GM19240 (cell line): Measurements from ENCODE around the gene PDE3A.

Source experiments
- DNase-seq: peaks from one replicate; pipeline ENCODE4 v3.0.0; 2011; ENCODE audit warnings: low spot score; ENCODE audit not compliant: insufficient read length

Gene PDE3A

GRCh38 chr12:20421421-20421820 is 53.1 kb downstream of the PDE3A start:
- no peak for DNase-seq

GRCh38 chr12:20423557-20423956 is 55.2 kb downstream of the PDE3A start:
- DNase-seq, result no peak

- no peak for DNase-seq
Measured at GRCh38 chr12:20424841-20425240, 56.5 kb downstream of the PDE3A start.

- DNase-seq, result no peak
Measured at GRCh38 chr12:20426191-20426590, 57.9 kb downstream of the PDE3A start.

- DNase-seq, result no peak
Measured at GRCh38 chr12:20426957-20427356, 58.6 kb downstream of the PDE3A start.

- DNase-seq, result no peak
Measured at GRCh38 chr12:20429852-20430251, 61.5 kb downstream of the PDE3A start.

- no peak for DNase-seq
Measured at GRCh38 chr12:20432290-20432689, 64.0 kb downstream of the PDE3A start.

GRCh38 chr12:20434996-20435395 is 66.7 kb downstream of the PDE3A start:
- DNase-seq, result no peak

GRCh38 chr12:20436316-20436715 is 68.0 kb downstream of the PDE3A start:
- no peak for DNase-seq

- no peak for DNase-seq
Measured at GRCh38 chr12:20438299-20438779, 70.0 kb downstream of the PDE3A start.

- DNase-seq, result no peak
Measured at GRCh38 chr12:20439626-20440025, 71.3 kb downstream of the PDE3A start.

GRCh38 chr12:20440408-20440807 is 72.1 kb downstream of the PDE3A start:
- no peak for DNase-seq

- no peak for DNase-seq
Measured at GRCh38 chr12:20442322-20442721, 74.0 kb downstream of the PDE3A start.

GRCh38 chr12:20443255-20443654 is 74.9 kb downstream of the PDE3A start:
- no peak for DNase-seq

GRCh38 chr12:20443792-20444191 is 75.5 kb downstream of the PDE3A start:
- no peak for DNase-seq

GRCh38 chr12:20444595-20445170 is 76.3 kb downstream of the PDE3A start:
- DNase-seq, result no peak

GRCh38 chr12:20445687-20446086 is 77.3 kb downstream of the PDE3A start:
- DNase-seq, result no peak

- DNase-seq, result no peak
Measured at GRCh38 chr12:20446836-20447235, 78.5 kb downstream of the PDE3A start.

GRCh38 chr12:20448781-20449180 is 80.4 kb downstream of the PDE3A start:
- DNase-seq, result no peak

- no peak for DNase-seq
Measured at GRCh38 chr12:20450591-20451180, 82.3 kb downstream of the PDE3A start.

- DNase-seq, result no peak
Measured at GRCh38 chr12:20451761-20452160, 83.4 kb downstream of the PDE3A start.

- no peak for DNase-seq
Measured at GRCh38 chr12:20452496-20453010, 84.2 kb downstream of the PDE3A start.

- DNase-seq, result no peak
Measured at GRCh38 chr12:20453756-20454310, 85.5 kb downstream of the PDE3A start.
